PC-9 (cell line): Measurements from ENCODE around the gene SLC9A9.

Experiments used
- CTCF ChIP-seq: fragments of 200-600 bp; sonication (generic); conservative IDR thresholded peaks from 2 replicates; pipeline ENCODE4 v1.6.1; 2017; ENCODE audit warnings: mixed run types, antibody characterized with exemption, mild to moderate bottlenecking, moderate library complexity
- EZH2 ChIP-seq: fragments of 200-600 bp; sonication (generic); IDR thresholded peaks from 2 replicates; pipeline ENCODE4 v1.8.0; 2017; ENCODE audit warnings: antibody characterized with exemption, low read depth

GRCh38 chr3:143437405-143437804 is 410.9 kb downstream of the SLC9A9 start:
- TF ChIP-seq CTCF: no peak
- TF ChIP-seq EZH2: no peak
